ENCODE results near the gene EQTN. TPM values are rescaled to one million over a fixed set of nuclear protein-coding genes. Genes with fewer than 3 reads are reported as not detected.
A peak's percentile ranks its signal among the peaks of the same experiment; 100 is the strongest.

The EQTN gene
- total RNA-seq, 6 experiments from 2014 or later = not detected

- no peaks in the 10 kb centered on the region for H3K27me3 ChIP-seq
- intact Hi-C loops (cut with DNase I) = loop anchor here in 1 of 2 donors (10.0 kb wide), 1 partner anchor 244 kb away; no protein-coding TSS in a partner anchor
- no peaks in the 10 kb centered on the region for H3K36me3 ChIP-seq
- 64% methylated on average over 1 of the region's 1 CpG for WGBS (ENCODE audit: insufficient coverage, low coverage, low lambda C conversion rate, missing lambda C conversion rate)
- no peak overlapping the region for H3K27ac ChIP-seq
- H3K9me3 ChIP-seq = no peaks in the 10 kb centered on the region
- H3K4me1 ChIP-seq = peaks cover 0 to 5% (median 0%) of the 10 kb centered on the region in 4 donors
- H3K4me3 ChIP-seq = no peak overlapping the region
- no peak for DNase-seq
- ATAC-seq = no peak
- no peak for TF ChIP-seq POLR2A (IDR thresholded peaks at IDR 0.05)
- TF ChIP-seq CTCF (IDR thresholded peaks at IDR 0.05) = no peak
These were observed 18.6 kb downstream of the EQTN start for GRCh38 chr9:27278374-27278773.

- Histone ChIP-seq H3K4me3 (no peak overlapping the region), H3K27ac (no peak overlapping the region), H3K36me3 (no peaks in the 10 kb centered on the region), H3K4me1 (peaks cover 0 to 8% (median 0%) of the 10 kb centered on the region in 4 donors), H3K27me3 (no peaks in the 10 kb centered on the region), H3K9me3 (no peaks in the 10 kb centered on the region)
- ATAC-seq = peak; percentile 80 to 91 (median 88)
- no peak for DNase-seq
- TF ChIP-seq POLR2A (IDR thresholded peaks at IDR 0.05) (no peak), CTCF (IDR thresholded peaks at IDR 0.05) (peak; percentile 71 to 84 (median 81))
- intact Hi-C loops (cut with DNase I) = loop anchor here in 1 of 2 donors (10.0 kb wide), 1 partner anchor 242 kb away; no protein-coding TSS in a partner anchor
- WGBS (ENCODE audit: insufficient coverage, low coverage, low lambda C conversion rate, missing lambda C conversion rate) = 33% methylated on average over 12 of the region's 12 CpGs
These were observed 20.5 kb downstream of the EQTN start for GRCh38 chr9:27276193-27277030.

- no peak for ATAC-seq
- Histone ChIP-seq H3K4me1 (peaks cover 0 to 8% (median 0%) of the 10 kb centered on the region in 4 donors), H3K27me3 (no peaks in the 10 kb centered on the region), H3K27ac (no peak overlapping the region), H3K4me3 (no peak overlapping the region), H3K9me3 (no peaks in the 10 kb centered on the region), H3K36me3 (no peaks in the 10 kb centered on the region)
- WGBS (ENCODE audit: insufficient coverage, low coverage, low lambda C conversion rate, missing lambda C conversion rate) = 79% methylated on average over 1 of the region's 1 CpG
- DNase-seq = no peak
- intact Hi-C loops (cut with DNase I) = loop anchor here in 1 of 2 donors (10.0 kb wide), 1 partner anchor 238 kb away; no protein-coding TSS in a partner anchor
- TF ChIP-seq POLR2A (IDR thresholded peaks at IDR 0.05) (no peak), CTCF (IDR thresholded peaks at IDR 0.05) (no peak)
These were observed 23.8 kb downstream of the EQTN start for GRCh38 chr9:27273186-27273585.

- peaks cover 0 to 8% (median 0%) of the 10 kb centered on the region in 4 donors for H3K4me1 ChIP-seq
- intact Hi-C loops (cut with DNase I) = loop anchor here in 1 of 2 donors (10.0 kb wide), 1 partner anchor 237 kb away; no protein-coding TSS in a partner anchor
- 75% methylated on average over 2 of the region's 2 CpGs for WGBS (ENCODE audit: insufficient coverage, low coverage, low lambda C conversion rate, missing lambda C conversion rate)
- DNase-seq = no peak
- no peak overlapping the region for H3K4me3 ChIP-seq
- TF ChIP-seq POLR2A (IDR thresholded peaks at IDR 0.05) (no peak), CTCF (IDR thresholded peaks at IDR 0.05) (no peak)
- H3K27me3 ChIP-seq = no peaks in the 10 kb centered on the region
- no peaks in the 10 kb centered on the region for H3K36me3 ChIP-seq
- H3K27ac ChIP-seq = no peak overlapping the region
- no peaks in the 10 kb centered on the region for H3K9me3 ChIP-seq
- no peak for ATAC-seq
These were observed 24.8 kb downstream of the EQTN start for GRCh38 chr9:27272103-27272502.

Measured in right lobe of liver (tissue), 6 donors.